HG02884 (cell line): ENCODE measurements around the gene PHEX.

Experiments used
- ATAC-seq: cut with Tn5 transposase; IDR thresholded peaks from one replicate; pipeline ENCODE4 v1.9.1; 2021; ENCODE audit warnings: mild to moderate bottlenecking, moderate library complexity; ENCODE audit not compliant: unreplicated experiment

The PHEX gene

DNA sequence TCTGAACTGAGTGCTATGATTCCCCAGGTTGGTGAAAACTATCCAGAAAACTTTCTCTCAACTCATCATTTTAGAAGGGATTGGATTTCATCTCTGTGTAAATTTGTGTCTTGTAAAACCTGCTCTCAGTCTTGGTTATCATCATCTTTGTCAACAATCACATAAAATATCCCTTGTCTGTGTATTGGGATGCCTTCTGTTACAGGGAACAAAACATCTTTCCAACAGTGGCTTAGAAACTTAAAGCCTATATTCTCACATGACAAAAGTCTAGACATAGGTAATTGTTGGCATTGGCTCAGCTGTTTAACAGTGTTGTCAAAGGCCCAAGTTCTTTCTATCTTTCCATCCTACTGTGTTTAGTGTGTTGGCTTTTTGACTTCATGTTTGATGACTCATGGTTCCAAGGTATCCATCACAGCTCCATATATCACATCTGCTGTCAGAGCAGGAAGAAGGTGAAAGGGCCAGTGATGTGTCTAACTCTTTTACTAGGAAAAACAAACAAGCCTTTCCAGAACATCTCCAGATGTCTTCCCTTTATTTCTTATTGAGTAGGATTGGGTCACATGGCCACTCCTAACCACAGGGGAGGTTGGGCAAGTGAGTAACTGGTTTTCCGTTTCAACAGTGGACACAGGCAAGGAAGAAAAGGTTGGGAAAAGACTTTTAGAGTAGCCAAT lies 65.0 kb downstream of the PHEX start:
- ATAC-seq: no peak

DNA sequence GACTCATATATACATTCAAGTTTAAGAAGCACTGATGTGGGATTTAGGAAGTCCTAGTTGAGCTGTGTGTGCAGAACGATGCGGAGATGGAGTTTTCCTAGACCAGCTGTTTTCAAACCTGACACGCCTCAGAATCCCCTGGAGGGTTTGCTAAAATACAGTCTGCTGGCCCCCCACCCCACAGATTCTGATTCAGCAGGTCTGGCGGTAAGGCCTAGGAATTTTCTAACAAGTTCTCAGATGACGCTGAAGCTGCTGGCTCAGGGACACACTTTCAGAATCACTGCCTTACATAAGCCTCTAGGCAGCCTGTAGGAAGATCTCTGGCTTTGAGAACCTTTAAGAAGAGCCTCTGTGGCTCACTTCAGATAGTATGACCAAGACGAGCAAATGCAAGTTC lies 73.1 kb downstream of the PHEX start:
- ATAC-seq: no peak

DNA sequence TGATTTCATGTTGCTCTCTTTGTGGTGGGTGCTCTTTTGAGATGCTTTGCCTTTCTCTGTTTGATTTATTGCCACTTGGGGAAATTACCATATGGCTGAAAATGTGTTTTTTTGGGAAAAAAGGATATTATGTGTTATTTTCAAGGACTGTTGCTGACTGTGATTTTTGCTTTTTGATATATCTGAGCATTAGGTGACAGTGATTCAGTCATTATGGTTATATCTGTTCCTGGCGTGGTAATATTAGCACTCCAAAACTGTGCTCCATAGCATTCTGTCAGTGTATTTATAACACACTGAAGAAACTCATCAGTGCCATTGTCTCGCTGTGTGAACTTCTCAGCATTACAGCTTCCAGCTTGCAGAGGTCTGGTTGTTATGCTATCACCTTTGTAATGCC lies 73.8 kb downstream of the PHEX start:
- no peak for ATAC-seq

DNA sequence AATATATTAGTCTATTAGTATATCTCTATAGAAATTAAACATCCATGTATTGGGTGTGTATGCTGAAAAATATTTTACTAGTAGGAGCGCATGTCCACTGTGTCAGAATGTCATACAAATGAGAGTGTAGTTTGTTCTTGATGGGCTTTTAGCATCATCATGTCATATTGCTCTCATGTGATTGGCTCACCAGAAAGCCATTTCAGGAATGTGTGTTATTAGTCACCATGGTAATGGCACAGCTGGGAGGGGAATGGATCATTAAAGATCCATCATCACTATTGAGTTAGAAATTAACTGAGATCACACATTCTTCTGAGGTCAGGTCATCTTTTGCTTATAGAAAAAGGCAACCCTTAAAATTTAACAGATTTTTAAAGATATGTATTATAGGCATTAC lies 77.3 kb downstream of the PHEX start:
- ATAC-seq: no peak

DNA sequence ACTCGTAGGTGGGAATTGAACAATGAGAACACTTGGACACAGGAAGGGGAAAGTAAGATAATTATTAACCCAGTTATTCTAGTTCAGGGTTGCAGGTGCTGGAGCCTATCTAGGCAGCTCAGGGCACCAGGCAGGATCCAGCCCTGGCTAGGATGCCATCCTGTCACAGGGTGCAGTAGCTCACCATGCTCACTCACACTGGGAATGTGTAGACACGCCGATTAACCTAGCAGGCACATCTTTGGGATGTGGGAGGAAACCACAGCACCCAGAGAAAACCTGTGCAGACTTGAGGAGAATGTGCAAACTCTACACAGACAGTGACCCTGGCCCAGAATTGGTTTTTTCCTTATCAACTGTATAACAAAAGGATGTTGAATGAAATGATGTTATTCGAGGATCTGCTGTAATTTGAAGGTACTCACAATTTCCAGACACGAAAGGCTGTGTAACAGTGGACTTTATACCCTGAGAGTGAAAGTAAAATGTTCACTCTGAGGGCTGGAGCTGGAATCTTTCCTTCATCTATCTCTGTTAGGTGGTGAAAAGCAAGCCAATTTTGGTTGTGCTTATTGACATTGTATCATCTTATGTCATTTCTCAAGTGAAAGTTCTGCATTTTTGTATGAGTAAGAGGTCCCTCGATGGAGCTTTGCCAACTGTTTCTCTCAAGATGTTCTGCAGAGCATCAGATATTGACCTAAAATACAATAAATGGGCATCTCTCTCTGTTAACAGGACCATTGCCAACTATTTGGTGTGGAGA lies 78.8 kb downstream of the PHEX start:
- ATAC-seq: no peak

DNA sequence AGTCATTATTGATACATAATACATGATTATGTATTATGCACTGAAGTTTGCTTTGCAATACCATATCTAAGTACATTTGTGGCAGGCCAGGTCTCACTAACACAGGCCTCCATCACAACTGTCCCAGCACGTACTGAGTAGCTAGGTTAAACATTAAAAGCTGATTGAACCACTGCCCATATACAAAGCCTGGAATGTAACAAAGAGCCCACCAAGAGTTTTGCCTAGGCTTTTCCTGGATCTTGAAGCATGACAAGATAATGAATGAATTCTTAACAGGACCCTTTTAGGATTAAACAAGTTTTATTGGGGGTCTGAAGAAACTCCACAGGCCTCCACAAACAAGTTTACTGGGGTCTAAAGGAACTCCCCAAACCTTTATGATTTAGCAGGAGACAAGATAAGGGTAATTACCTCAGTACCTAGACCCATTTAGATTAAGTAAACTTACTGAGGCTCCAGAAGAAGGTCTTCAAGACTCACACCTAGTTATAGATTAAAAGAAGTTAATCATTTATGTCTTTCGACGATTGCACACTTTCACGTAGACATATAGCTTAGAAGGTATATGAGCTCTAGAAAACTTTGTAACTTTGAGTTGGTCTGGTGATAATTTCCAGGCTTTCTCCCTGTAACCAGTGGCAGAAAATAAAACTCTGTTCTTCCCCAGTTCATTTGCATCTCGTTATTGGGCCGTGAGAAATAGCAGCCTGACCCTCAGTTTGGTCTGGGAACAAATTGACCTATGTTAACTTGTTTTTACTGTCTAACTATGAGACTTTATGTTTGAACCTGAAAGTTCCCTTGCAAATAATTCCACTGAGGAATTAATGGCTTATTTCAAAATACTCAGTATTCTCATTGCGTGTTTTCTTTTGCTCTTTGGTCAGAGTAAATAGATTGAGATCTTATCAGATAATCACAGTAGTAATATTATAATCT lies 84.8 kb downstream of the PHEX start:
- ATAC-seq: no peak

DNA sequence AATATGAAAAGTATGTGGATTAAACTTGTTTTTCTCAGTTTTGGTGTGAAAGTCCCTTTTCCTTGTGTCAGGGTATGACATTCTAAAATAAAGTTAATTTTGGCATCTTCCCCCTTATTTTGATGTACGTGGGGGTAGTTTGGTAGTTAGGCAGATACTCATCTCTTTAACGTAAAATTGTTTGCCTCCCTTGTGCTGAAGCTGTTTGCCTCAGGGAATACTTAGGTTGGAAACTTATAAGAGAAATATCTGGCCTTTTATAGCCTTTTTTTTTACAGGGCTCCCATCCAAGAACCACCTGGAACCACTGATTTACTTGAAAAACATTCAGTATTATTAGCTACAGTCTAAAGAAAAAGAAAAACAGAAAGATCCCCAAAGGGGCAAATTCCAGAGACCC lies 85.5 kb downstream of the PHEX start:
- no peak for ATAC-seq

DNA sequence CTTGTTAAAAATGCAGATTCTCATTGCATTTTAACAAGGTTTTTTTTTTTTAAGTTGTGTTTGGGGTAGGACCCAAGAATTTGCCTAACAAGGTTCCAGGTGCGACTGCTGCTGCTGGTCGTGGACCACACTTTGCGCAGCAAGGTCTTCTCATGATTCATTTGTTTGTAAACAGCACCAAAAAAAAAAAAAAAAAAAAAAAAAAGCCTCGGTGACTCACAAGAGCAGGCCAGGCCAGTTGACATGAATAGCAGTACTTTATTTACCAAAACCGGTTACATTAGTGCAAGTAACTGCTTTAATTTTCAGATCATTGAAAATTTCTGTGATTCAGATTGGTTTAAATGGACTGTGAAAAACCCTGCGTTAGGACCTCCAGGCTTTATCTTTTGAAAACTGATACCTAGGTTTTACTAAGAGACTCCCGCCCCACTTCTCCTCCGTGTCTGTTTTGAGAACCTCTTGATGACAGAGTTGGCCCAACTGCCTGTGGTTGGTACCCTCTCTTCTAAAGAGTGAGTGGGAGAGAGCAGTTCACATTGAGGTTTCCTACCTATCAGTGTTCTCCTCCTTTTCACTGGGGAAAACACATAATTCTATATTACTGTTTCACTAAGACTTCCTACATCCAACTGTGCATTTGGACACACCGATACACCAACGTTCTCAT lies 86.2 kb downstream of the PHEX start:
- no peak for ATAC-seq

DNA sequence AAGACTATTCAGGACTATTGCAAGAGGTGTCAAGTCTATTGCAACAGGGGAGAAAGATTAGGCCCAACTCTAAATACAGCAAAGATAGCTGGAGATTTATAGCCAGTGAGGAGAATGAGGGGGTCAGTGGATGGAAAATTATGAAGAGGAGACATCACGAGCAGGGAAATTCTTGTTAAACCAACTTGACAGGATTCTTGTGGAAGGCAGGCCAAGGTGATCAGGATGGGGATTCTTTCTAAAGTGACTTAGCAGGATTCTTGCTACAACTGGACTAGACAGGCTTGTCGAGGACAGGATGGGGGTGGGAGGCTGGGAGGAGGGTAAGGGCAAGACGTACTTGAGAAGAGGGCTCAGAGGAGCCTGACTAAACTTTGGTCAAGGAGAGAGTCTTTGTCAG lies 89.0 kb downstream of the PHEX start:
- no peak for ATAC-seq

DNA sequence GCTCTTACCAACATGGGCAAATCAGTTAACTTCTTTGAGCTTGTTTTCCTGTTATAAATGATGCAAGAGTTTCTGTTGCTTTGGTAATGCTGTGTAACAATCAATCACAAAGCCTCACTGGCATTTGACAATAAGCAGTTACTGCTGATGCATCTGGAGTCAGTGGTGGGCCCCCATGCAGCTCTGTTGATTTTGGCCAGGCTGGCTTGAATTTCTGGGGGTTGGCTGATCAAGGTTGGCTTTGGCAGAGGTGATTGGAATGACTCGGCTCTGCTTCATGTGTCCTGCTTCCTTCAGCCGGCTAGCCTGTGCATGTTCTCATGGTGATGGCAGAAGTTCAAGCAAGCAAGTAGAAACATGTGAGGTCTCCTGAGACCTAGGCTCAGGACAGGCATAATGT lies 90.4 kb downstream of the PHEX start:
- no peak for ATAC-seq

DNA sequence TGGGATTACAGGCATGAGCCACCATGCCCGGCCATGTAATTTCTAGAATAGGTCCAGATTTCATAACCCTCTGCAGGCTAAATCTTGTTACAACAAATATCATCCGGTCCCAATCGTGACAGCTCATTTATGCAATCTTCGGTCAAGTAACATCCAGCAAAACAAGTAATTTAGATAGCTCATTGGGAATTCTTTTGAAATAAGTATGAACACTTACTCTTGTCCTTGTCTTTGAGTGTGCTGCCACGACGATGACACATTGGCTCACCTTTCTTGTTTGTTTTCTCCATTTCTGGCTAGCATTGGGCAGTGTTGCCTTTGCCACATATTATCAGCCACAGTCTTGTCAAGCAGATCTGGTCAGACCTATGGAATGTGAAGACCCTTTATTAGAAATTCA lies 92.0 kb downstream of the PHEX start:
- ATAC-seq: no peak

DNA sequence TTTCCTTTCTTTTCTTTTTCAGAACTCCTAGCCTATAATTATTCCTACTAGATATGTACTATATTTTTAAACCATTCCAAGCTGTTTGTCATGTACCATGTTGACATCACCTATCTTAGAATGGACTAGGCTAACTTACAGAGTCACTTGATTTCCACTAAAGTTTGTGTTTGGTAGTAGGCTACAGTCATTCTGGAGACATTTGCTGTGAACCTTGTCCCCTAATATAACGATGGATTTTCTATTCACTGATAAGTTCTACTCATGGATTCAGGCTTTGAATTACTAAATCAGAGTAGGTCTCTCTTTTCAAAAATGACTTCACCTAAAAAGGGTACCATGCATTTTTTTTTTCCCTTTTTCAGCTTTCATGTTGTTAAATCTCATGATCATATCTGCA lies 93.4 kb downstream of the PHEX start:
- no peak for ATAC-seq

DNA sequence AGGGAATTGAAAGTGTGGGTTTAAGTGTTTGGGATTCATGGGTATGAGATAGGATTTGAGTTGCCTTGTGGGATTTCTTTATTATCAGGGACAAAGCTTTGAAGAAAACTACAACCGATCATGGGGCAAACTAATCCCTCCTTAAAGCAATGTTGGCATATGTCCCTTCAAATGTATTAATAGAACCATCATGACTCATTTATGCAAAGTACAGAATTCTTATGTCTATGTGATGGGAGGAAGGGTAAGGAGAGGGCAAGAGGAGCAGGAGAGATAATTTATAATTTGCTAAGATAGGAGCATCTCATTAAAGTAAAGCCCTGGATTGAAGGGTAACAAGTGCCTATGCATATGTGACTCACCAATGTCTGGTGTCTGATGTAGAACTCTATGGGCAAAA lies 94.2 kb downstream of the PHEX start:
- ATAC-seq: no peak

DNA sequence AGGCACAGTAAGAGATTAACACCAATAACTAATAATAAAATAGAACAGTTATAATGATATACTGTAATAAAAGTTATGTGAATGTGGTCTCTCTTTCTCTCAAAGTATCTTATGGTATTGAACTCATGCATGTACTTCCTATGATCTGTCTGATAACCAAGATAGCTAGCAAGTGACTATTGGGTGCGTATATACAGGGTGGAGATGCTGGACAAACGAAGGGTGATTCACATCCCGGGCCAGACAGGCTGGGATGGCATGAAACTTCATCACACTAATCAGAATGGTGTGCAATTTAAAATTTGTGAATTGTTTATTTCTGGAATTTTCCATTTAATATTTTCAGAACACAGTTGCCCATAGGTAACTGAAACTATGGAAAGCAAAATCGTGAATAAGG lies 96.8 kb downstream of the PHEX start:
- ATAC-seq: no peak

DNA sequence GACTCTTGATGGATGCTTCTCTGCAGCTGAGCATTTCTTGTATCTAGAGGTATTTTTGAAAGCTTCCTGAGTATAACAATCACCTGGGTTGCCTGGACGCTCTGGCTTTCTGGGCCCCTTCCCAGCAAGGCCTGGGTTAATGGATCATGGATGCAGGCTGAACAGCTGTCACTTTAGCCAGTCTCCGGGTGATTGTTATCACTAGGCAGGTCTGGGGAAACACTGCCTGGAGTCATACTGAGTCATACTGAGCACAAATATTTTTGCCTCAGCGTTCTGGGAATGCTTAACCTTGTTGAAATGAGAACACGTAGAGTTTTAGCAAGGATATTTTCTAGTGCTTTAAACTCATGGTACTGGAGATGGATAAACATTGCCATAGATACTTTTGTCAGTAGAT lies 102.6 kb downstream of the PHEX start:
- peak; percentile 58 for ATAC-seq

DNA sequence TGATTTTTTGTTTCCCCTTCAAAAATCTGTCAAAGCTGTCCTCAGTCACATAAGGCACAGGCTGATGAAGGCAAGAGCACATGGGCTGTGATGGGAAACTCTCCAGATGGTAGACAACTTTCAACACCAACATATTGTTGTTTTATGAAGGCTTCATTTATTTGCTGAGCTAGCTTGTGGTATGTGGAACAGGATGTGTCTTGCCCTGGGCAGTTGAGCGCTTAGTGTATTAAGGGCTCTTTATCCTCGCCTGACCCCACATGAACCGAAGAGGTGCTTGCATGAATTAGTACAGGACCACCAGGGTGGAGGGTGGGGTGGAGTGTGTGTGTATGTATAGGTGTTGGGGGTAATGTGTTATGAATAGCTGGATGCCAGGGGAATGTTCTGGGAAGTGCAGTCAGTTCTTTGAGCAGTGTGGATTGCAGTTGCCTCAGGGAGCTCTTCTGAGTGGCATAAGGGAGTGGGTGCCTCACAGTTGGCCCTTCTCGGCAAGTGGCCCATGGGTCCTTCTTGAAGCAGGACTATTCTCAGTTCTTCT lies 103.1 kb downstream of the PHEX start:
- ATAC-seq: no peak

DNA sequence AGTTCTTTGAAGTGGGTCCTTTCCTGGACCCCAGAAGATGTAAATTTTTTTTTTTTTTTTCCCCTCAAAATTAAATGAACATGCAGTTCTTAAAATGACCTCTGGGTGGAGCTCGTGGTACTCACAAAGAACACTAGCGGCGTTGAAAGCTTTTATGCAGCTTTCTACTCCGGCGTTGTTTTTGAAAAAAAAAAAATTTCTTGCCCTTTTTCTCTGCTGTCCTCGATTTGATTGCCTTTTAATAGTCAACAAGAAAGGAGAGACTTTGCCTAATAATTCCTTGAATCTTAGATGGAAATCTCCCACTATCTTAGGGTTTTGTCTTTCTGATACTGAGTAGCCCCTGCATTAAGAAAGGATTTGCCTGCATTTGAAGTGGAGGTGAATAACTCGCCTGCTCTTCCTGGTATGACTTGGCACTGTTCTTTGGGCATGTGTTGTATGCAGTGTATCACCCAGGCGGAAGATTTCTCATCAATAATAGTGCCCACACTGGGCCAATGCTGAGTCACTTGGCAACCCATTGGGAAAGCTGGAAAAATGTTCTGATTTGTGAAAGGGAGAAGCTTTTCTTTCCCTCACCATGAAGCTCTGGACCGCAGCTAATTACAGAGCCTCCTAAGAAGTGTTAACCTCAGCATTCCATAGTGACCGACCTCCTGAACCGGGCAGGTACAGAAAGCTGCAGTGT lies 104.0 kb downstream of the PHEX start:
- ATAC-seq: no peak

DNA sequence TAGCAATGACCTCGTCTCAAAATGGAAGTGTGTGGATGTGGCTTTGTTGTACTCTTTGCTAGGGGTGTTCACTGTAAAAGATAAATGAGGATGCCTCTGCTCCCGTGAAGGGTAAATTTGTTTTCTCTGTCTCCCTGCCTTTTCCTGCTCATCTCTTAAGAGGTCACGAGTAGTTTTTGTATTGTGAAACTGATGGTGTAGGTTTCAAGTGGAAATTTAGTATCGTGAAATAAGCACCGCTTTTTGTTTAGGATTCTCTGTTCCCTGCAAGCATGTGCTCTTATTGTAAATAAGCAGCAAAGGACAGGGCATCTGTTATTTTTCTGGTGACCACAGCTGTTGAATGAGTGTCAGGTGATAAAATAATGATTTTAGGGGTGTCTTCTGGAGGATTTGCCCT lies 104.6 kb downstream of the PHEX start:
- no peak for ATAC-seq

DNA sequence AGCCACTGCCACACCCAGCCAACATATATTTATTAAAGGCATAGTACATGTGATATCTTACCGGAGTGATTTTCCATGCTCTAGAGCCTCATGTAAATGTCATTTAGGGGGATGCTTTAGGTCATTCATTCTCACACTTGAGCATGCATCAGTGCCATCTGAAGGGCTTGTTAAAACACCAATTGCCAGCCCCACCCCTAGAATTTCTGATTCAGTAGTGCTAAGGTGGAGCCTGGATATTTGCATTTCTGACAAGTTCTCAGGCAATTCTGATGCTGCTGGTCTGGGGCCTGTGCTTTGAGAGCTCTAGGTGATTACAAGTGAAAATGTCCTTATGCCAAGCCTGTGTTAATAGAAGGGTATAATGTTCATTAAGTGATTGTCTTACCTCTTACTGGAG lies 107.7 kb downstream of the PHEX start:
- ATAC-seq: no peak

DNA sequence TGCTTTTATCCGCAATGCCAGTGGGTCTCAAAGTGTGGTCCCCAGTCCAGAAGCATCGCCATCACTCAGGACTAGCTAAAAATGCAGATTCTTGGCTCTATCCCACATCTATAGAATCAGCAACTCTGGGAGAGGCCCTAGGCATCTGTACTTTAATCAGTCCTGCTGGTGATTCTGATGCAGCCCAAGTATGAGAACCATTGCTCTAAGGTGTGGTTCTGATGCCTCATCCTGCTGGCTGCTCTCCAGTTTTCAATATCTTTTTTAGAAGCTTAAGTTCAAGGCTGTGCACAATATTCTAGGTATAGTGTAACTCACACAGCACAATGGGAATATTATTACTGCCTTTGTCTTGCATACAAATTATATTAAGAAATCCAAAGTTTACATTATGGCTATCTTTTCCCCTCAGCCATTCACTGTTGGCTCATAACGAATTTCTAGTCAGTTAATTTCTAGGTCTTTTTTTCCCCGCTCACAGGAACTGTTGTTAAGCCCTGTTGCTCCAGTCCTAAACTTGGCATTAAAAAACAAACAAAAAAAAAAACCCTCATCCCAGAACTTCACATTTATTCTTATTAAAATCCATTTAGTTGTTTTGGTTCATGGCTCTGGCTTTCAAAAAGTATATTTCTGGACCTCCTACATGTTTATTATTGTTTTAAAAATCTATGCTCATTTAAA lies 109.1 kb downstream of the PHEX start:
- ATAC-seq: no peak
